ENCODE data around the gene UNKL.

The UNKL gene

DNA sequence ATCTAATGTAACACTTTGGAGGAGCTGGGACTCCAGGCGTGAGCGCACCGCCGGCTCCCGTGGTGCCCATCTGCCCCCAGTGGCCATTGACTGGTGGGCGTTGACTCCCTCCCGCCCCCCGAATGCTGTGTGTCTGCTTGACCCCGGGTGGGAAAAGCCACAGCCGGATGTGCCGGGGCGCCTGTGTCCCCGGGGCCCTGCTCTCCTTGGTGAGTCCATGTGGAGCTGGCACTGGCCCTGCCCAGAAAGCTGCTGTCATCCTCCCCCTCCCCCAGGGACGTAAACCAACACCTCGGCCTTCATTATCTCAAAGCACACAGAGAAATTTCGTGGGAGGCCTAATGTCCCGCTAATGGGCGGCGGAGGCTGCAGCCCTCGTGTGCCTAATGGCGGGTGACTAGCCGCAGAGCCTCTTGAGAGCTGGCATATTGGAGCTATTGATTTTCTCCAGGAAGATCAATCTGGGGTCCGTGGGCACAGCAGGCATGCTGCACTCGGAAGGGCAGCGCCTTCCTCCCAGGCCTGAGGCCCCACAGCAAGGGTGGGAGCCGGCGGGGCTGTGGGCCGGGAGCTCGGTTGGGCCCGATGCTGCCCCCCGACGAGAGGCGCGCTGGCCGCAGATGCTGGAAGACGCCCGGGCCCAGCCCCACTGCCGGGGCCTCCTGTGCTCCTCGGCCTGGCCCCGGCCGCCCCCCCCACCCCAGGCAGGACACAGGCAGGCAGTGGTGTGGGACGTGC is 12.4 kb upstream of the UNKL start:
- Histone ChIP-seq H3K27ac (ENCODE audit: insufficient read depth, low read length, poor library complexity, severe bottlenecking) (no peak overlapping the region), H3K9me3 (ENCODE audit: control insufficient read depth, low read length) (no peaks in the 10 kb centered on the region), H3K4me3 (ENCODE audit: insufficient read depth, low read depth, low read length, poor library complexity, severe bottlenecking) (no peak overlapping the region), H3K4me1 (ENCODE audit: control insufficient read depth, insufficient read depth, low read length, poor library complexity, severe bottlenecking) (no peaks in the 10 kb centered on the region), H3K36me3 (ENCODE audit: control insufficient read depth, insufficient read depth, low read length) (no peaks in the 10 kb centered on the region), H3K27me3 (replicated peaks; ENCODE audit: control insufficient read depth, insufficient read depth, low read length, poor library complexity, severe bottlenecking) (no peaks in the 10 kb centered on the region)
- DNase-seq: no peak

DNA sequence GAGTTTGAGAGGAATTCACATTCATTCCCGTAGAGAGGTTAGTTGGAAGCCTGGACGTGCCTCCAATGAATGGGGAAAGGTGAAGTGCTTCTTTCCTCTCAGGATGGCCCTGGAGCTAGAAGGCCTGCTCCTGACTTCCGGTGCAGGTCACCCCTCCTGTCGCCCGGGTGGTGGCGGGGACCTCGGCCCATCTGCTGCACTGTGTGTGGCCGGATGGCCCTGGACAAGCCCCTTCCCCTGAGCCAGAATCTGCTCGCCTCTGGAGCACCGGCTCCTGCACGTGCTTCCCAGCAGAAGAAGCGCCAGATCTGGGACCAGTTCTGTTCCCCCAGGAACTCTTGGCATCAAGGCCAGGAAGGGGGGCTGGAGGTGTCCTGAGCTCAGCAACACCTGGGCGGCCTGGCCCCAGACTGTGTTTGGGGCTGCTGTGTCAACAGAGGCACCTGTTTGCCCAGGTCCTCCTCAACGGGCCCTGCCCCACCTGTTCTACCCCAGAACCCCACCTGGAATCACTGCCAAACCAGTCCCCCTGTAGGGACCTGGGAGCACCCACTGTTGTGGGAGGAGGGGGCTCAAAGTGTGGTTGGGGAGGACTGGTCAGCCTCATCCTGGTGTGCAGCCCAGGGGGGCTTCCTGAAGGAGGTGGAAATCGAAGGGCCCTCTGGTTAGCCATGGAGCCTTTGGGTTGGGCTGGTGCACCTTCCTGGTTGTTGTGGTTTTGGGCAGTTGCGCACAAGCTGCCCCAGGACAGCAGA is 11.3 kb upstream of the UNKL start:
- no peak overlapping the region for H3K4me3 ChIP-seq (ENCODE audit: insufficient read depth, low read depth, low read length, poor library complexity, severe bottlenecking)

DNA sequence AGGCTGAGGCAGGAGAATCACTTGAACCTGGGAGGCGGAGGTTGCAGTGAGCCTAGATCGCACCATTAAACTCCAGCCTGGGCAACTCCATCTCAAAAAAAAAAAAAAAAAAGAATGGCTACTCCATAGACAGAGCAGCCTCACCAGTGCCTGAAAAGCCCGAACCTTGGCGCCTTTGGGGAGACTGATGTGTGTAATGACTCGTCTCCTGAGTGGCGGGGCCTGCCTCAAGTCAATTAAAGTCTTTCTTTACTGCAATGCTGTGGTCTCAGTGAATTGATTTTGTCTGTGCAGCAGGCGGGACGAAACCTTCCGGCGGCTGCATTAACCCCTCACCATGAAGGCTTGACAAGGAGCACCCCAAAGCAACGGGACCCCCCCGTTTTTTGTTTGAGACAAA is 9.5 kb upstream of the UNKL start:
- Histone ChIP-seq H3K4me3 (ENCODE audit: insufficient read depth, low read depth, low read length, poor library complexity, severe bottlenecking) (no peak overlapping the region), H3K4me1 (ENCODE audit: control insufficient read depth, insufficient read depth, low read length, poor library complexity, severe bottlenecking) (peaks cover 13% of the 10 kb centered on the region), H3K27me3 (replicated peaks; ENCODE audit: control insufficient read depth, insufficient read depth, low read length, poor library complexity, severe bottlenecking) (no peaks in the 10 kb centered on the region), H3K36me3 (ENCODE audit: control insufficient read depth, insufficient read depth, low read length) (no peaks in the 10 kb centered on the region), H3K9me3 (ENCODE audit: control insufficient read depth, low read length) (no peaks in the 10 kb centered on the region), H3K27ac (ENCODE audit: insufficient read depth, low read length, poor library complexity, severe bottlenecking) (no peak overlapping the region)
- no peak for DNase-seq

More for the DNA sequence above, 11.3 kb upstream of the UNKL start:
- H3K27me3 ChIP-seq (replicated peaks; ENCODE audit: control insufficient read depth, insufficient read depth, low read length, poor library complexity, severe bottlenecking): no peaks in the 10 kb centered on the region
- H3K27ac ChIP-seq (ENCODE audit: insufficient read depth, low read length, poor library complexity, severe bottlenecking): no peak overlapping the region
- no peak for DNase-seq
- H3K9me3 ChIP-seq (ENCODE audit: control insufficient read depth, low read length): no peaks in the 10 kb centered on the region
- peaks cover 5% of the 10 kb centered on the region for H3K4me1 ChIP-seq (ENCODE audit: control insufficient read depth, insufficient read depth, low read length, poor library complexity, severe bottlenecking)
- H3K36me3 ChIP-seq (ENCODE audit: control insufficient read depth, insufficient read depth, low read length): no peaks in the 10 kb centered on the region

DNA sequence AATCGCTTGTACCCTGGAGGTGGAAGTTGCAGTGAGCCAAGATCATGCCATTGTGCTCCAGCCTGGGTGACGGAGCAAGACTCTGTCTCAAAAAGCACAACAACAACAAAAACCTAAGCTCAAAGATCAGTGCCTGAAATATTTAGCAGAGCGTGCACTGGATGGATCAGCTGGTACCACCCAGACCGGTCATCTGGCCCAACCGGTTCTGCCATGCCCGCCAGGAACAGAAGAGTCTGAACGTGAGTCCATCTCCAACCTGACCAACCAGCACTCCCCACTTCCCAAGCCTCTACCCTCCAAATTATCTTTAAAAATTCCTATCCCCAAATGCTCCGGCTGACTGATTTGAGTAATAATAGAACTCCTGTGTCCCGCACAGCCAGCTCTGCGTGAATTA is 7.6 kb upstream of the UNKL start:
- H3K9me3 ChIP-seq (ENCODE audit: control insufficient read depth, low read length): no peaks in the 10 kb centered on the region
- DNase-seq: no peak
- H3K27me3 ChIP-seq (replicated peaks; ENCODE audit: control insufficient read depth, insufficient read depth, low read length, poor library complexity, severe bottlenecking): no peaks in the 10 kb centered on the region
- no peak overlapping the region for H3K4me3 ChIP-seq (ENCODE audit: insufficient read depth, low read depth, low read length, poor library complexity, severe bottlenecking)
- H3K27ac ChIP-seq (ENCODE audit: insufficient read depth, low read length, poor library complexity, severe bottlenecking): peak overlapping the region; percentile 80
- H3K4me1 ChIP-seq (ENCODE audit: control insufficient read depth, insufficient read depth, low read length, poor library complexity, severe bottlenecking): peaks cover 13% of the 10 kb centered on the region
- no peaks in the 10 kb centered on the region for H3K36me3 ChIP-seq (ENCODE audit: control insufficient read depth, insufficient read depth, low read length)

DNA sequence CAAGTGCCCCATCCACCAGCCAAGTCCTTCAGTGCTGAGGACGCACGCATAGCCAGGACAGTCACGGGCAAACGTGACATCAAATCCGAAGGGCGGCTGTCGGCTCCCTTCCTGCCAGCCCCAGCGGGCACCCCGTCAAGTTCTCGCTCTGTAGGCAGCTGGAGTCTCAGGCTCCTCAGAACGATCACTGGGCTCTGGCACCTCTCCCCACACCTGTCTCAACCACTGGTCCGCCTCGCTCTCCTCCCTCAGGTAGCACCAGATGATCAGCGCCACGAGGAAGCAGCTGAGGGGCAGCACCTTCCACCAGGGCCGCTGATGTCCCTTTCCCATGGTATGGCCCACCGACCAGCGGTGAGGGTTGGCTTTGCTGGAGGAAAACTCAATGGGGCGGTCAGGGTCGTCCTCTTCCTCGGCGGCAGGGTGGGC is 5.6 kb upstream of the UNKL start:
- Histone ChIP-seq H3K9me3 (ENCODE audit: control insufficient read depth, low read length) (no peaks in the 10 kb centered on the region), H3K4me1 (ENCODE audit: control insufficient read depth, insufficient read depth, low read length, poor library complexity, severe bottlenecking) (peaks cover 13% of the 10 kb centered on the region), H3K36me3 (ENCODE audit: control insufficient read depth, insufficient read depth, low read length) (no peaks in the 10 kb centered on the region), H3K27ac (ENCODE audit: insufficient read depth, low read length, poor library complexity, severe bottlenecking) (peak overlapping the region; percentile 80), H3K27me3 (replicated peaks; ENCODE audit: control insufficient read depth, insufficient read depth, low read length, poor library complexity, severe bottlenecking) (no peaks in the 10 kb centered on the region), H3K4me3 (ENCODE audit: insufficient read depth, low read depth, low read length, poor library complexity, severe bottlenecking) (peak overlapping the region; percentile 71)
- DNase-seq: no peak

DNA sequence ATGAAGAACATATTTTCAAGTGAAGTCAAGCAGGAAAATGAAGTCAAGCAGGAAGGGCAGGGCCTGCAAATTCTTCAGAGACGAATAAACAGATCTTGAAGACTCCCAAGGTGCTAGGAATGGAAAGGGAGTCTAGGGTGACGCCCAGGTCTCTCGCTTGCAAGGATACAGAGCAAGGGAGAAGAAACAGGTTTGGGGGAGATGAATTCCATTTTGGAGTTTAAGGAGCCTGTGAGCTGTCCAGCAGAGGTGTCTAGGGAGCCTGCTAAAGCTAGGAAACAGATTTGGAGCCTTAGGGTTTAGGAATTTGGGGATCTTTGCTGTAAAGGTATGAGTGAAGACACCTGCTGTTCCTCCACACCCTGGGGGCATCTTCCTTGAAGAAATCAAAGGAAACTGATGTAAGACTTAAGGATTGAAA is 2.0 kb upstream of the UNKL start:
- H3K27ac ChIP-seq (ENCODE audit: insufficient read depth, low read length, poor library complexity, severe bottlenecking): no peak overlapping the region
- peaks cover 17% of the 10 kb centered on the region for H3K4me1 ChIP-seq (ENCODE audit: control insufficient read depth, insufficient read depth, low read length, poor library complexity, severe bottlenecking)
- DNase-seq: no peak
- peaks cover 8% of the 10 kb centered on the region for H3K36me3 ChIP-seq (ENCODE audit: control insufficient read depth, insufficient read depth, low read length)
- no peaks in the 10 kb centered on the region for H3K9me3 ChIP-seq (ENCODE audit: control insufficient read depth, low read length)
- H3K4me3 ChIP-seq (ENCODE audit: insufficient read depth, low read depth, low read length, poor library complexity, severe bottlenecking): no peak overlapping the region
- no peaks in the 10 kb centered on the region for H3K27me3 ChIP-seq (replicated peaks; ENCODE audit: control insufficient read depth, insufficient read depth, low read length, poor library complexity, severe bottlenecking)

DNA sequence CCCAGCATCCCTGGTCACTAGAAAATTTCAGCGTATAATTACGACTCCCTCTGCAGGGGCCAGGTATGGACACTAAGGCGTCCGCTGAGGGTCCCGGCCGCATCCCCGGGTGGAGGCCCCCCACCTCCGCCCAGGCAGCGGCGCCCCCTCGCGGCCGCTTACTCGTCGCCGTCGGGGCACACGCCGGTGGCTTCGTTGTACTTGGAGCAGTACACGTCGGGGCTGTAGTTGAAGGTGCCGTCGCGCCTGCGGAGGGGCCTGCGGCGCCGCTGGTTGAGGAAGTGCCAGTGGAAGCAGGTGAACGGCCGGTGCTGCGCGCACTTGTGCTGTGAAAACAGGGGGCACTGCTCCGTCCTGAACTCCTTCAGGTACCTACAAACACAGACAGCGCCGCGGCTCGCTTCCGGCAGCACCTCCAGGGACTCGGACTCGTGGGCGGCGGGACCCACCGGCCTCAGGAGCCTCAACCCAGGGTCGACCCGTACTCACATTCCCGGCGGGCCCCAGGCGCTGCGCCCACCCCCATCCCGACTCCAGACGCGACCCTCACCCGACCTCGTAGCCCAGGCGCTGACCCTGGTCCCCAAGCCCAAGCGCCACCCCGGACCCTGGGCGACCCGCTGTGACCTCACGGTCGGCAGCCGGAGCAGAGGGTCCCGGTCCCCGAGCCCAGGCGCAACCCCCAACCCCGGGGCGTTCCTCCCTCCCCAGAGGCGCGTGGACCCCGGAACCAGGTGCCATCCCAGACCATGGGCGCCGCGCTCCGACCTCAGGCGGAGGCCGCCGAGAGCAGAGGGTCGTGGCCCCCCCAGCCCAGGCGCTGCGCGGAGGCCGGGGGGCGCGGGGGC is 596 bp downstream of the UNKL start:
- Histone ChIP-seq H3K36me3 (ENCODE audit: control insufficient read depth, insufficient read depth, low read length) (peaks cover 13% of the 10 kb centered on the region), H3K4me1 (ENCODE audit: control insufficient read depth, insufficient read depth, low read length, poor library complexity, severe bottlenecking) (peaks cover 4% of the 10 kb centered on the region), H3K27me3 (replicated peaks; ENCODE audit: control insufficient read depth, insufficient read depth, low read length, poor library complexity, severe bottlenecking) (no peaks in the 10 kb centered on the region), H3K27ac (ENCODE audit: insufficient read depth, low read length, poor library complexity, severe bottlenecking) (peak overlapping the region; percentile 75), H3K4me3 (ENCODE audit: insufficient read depth, low read depth, low read length, poor library complexity, severe bottlenecking) (peak overlapping the region; percentile 92), H3K9me3 (ENCODE audit: control insufficient read depth, low read length) (no peaks in the 10 kb centered on the region)
- peak; percentile 15 to 42 (median 31) for DNase-seq

DNA sequence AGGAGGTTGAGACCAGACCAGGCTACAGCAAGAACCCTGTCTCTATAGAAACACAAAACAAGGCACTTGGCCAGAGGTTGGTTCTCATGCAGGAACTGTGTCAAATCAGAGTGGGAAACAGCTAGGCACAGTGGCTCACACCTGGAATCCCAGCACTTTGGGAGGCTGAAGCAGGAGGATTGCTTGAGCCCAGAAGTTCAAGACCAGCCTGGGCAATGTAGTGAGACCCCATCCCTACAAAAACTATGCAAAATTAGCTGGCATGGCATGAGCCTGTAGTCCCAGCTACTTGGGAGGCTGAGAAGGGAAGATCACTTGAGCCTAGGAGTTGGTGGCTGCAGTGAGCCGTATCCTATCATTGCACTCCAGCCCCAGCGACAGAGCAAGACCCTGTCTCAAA is 1.7 kb downstream of the UNKL start:
- peaks cover 11% of the 10 kb centered on the region for H3K4me1 ChIP-seq (ENCODE audit: control insufficient read depth, insufficient read depth, low read length, poor library complexity, severe bottlenecking)
- no peak overlapping the region for H3K4me3 ChIP-seq (ENCODE audit: insufficient read depth, low read depth, low read length, poor library complexity, severe bottlenecking)
- no peak overlapping the region for H3K27ac ChIP-seq (ENCODE audit: insufficient read depth, low read length, poor library complexity, severe bottlenecking)
- H3K27me3 ChIP-seq (replicated peaks; ENCODE audit: control insufficient read depth, insufficient read depth, low read length, poor library complexity, severe bottlenecking): no peaks in the 10 kb centered on the region
- H3K36me3 ChIP-seq (ENCODE audit: control insufficient read depth, insufficient read depth, low read length): peaks cover 13% of the 10 kb centered on the region
- DNase-seq: no peak
- H3K9me3 ChIP-seq (ENCODE audit: control insufficient read depth, low read length): no peaks in the 10 kb centered on the region

DNA sequence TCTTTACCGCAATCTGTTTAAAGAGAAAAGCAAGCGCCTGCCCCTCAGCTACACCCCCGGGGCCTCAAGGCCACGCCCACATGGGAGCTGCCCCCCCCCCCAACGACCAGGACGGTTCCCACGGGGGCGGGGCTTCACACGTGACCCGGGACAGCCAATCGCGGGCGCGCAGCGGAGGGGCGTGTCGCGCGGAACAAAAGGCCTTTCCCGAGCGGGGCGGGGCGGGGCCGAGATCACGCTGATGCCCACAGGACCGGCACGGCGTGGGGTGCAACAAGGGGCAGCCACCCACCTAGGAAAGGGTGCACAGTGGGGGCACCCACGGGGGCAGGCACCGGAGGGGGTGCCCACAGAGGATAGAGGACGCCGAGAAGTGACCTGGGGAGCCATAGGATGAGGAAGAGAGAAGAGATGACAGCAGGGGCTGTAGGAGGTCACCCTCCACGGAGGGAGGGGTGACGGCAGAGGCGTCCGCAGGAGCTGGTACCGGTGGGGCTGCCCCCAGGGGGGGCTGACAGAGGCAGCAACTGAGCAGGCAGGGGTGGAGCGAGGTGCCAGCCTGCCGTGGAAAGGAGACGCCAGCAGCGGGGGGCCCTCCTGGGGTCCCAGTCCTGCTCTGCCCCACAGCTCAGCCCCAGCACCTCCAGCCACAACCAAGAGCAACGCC is 6.2 kb downstream of the UNKL start:
- no peaks in the 10 kb centered on the region for H3K27me3 ChIP-seq (replicated peaks; ENCODE audit: control insufficient read depth, insufficient read depth, low read length, poor library complexity, severe bottlenecking)
- H3K27ac ChIP-seq (ENCODE audit: insufficient read depth, low read length, poor library complexity, severe bottlenecking): peak overlapping the region; percentile 28
- peak overlapping the region; percentile 50 for H3K4me3 ChIP-seq (ENCODE audit: insufficient read depth, low read depth, low read length, poor library complexity, severe bottlenecking)
- H3K36me3 ChIP-seq (ENCODE audit: control insufficient read depth, insufficient read depth, low read length): peaks cover 22% of the 10 kb centered on the region
- H3K4me1 ChIP-seq (ENCODE audit: control insufficient read depth, insufficient read depth, low read length, poor library complexity, severe bottlenecking): peaks cover 11% of the 10 kb centered on the region
- peak; percentile 91 to 95 (median 95) for DNase-seq
- no peaks in the 10 kb centered on the region for H3K9me3 ChIP-seq (ENCODE audit: control insufficient read depth, low read length)

All from effector memory CD4-positive, alpha-beta T cell (primary cell).